Measurements from ENCODE around the gene NAALADL2. TPM values are rescaled to one million over a fixed set of nuclear protein-coding genes. Genes with fewer than 3 reads are reported as not detected.
"Not testable (repeated sequence)": the region's sequence is repeated elsewhere in the genome, so short reads cannot be mapped to it uniquely, and the experiment has no call there.

Gene NAALADL2
- total RNA-seq, 1 donor from 2014 or later = 1.3 TPM

- DNase-seq (ENCODE audit: extremely low read depth, low read depth, low spot score) = no peak
Observed at GRCh38 chr3:175121225-175121624, 262.1 kb downstream of the NAALADL2 start.

- DNase-seq (ENCODE audit: extremely low read depth, low read depth, low spot score) = no peak
Observed at GRCh38 chr3:175127075-175127662, 268.0 kb downstream of the NAALADL2 start.

GRCh38 chr3:175129126-175129525, 270.0 kb downstream of the NAALADL2 start:
- no peak for DNase-seq (ENCODE audit: extremely low read depth, low read depth, low spot score)

DNA sequence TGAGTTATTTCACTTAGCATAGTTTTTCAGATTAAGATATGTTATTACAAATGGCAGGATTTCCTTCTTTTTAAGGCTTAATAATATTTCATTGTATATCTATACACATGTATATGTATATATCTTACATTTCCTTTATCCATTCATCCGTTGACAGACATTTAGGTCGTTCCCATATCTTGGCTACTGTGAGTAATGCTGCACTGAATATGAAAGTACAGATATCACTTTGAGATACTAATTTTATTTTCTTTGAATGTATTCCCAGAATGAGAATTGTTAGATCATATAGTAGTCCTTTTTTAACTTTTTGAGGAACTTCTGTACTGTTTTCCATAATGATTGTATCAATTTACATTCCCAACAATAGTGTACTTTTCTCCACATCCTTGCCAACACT, 270.4 kb downstream of the NAALADL2 start:
- no peak for DNase-seq (ENCODE audit: extremely low read depth, low read depth, low spot score)

- not testable (repeated sequence) for DNase-seq (ENCODE audit: extremely low read depth, low read depth, low spot score)
Observed at GRCh38 chr3:175131866-175132265, 272.7 kb downstream of the NAALADL2 start.

- not testable (repeated sequence) for DNase-seq (ENCODE audit: extremely low read depth, low read depth, low spot score)
Observed at GRCh38 chr3:175132706-175133105, 273.6 kb downstream of the NAALADL2 start.

GRCh38 chr3:175144368-175144767, 285.2 kb downstream of the NAALADL2 start:
- no peak for DNase-seq (ENCODE audit: extremely low read depth, low read depth, low spot score)

DNA sequence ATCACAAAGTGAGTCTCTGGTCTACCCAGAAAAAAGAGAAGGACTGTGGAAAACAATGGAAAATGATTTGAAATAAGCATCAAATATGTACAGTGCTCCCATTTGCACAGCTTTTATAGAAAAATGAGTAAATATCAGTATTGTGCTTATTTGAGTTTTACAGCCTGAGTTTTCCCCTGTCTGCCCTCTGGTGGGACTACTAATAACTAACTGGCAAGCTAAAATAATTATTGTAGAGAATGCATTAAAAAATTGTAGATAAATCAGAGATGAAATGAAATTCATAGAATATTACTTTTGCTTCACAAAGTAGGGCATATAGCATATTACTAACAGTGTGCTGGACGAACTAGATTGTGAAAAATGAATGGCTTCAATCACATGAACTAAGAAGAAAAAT, 287.1 kb downstream of the NAALADL2 start:
- DNase-seq (ENCODE audit: extremely low read depth, low read depth, low spot score) = no peak

DNA sequence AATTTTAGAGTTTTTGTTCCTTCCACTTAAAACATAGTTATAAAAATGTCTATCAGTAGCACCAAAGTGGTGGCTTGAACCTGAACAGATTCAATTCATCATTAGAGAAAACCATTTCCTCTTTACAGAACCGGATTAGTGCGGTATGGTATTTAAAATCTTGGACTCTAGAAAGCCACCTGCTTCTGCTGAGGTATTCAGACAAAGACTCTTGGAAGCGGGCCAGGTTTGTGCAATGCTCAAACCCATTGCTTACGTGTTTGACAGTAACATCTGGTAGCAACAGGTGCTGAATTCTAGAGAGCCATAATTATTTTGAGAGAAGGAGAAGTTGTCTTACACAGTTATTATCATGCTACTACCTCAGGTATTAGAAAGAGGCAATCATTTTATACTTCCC, 290.5 kb downstream of the NAALADL2 start:
- no peak for DNase-seq (ENCODE audit: extremely low read depth, low read depth, low spot score)

- DNase-seq (ENCODE audit: extremely low read depth, low read depth, low spot score) = no peak
Observed at GRCh38 chr3:175150812-175151401, 291.8 kb downstream of the NAALADL2 start.

GRCh38 chr3:175153595-175153994, 294.5 kb downstream of the NAALADL2 start:
- no peak for DNase-seq (ENCODE audit: extremely low read depth, low read depth, low spot score)

DNA sequence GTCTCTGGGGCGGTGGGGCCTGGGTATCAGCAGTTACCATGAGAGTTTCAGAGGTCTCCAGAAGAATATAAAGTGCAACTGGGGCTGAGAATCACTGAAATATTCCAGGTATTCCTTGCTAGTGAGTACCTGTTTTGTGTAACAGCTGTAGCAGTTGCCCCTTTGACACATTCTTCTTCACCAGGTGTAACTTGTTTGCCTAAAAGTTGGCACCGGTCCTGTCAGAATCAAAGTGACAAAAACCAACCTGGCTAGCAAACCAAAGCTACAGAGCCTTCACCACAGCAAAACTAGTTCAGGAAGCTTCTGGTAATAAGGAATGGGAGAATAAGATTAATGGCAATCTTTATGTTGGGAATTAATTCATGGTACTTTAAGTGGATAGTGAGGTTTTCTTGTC, 296.0 kb downstream of the NAALADL2 start:
- no peak for DNase-seq (ENCODE audit: extremely low read depth, low read depth, low spot score)

GRCh38 chr3:175159202-175159601, 300.1 kb downstream of the NAALADL2 start:
- DNase-seq (ENCODE audit: extremely low read depth, low read depth, low spot score) = no peak

- no peak for DNase-seq (ENCODE audit: extremely low read depth, low read depth, low spot score)
Observed at GRCh38 chr3:175161291-175161690, 302.2 kb downstream of the NAALADL2 start.

DNA sequence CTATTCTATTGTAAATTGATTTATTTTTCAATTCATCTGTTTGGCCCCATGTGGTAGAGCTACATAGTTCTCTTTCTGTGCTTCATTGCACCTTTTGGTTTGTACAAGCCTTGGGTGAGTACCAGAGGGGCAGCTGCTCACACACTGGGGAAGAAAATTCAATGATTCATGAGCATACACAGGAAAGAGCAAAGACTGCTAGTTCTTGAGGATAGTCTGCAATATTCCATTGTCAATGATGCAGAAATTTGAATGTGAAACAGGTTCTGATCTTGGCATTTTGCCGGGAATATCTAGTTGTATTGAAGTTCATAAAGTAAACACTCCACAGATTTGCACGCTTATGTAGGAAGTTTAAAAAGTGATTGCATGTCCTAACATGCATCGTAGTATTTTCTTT, 304.6 kb downstream of the NAALADL2 start:
- no peak for DNase-seq (ENCODE audit: extremely low read depth, low read depth, low spot score)

GRCh38 chr3:175173117-175173516, 314.0 kb downstream of the NAALADL2 start:
- not testable (repeated sequence) for DNase-seq (ENCODE audit: extremely low read depth, low read depth, low spot score)

- DNase-seq (ENCODE audit: extremely low read depth, low read depth, low spot score) = no peak
Observed at GRCh38 chr3:175176556-175176955, 317.4 kb downstream of the NAALADL2 start.

- DNase-seq (ENCODE audit: extremely low read depth, low read depth, low spot score) = no peak
Observed at GRCh38 chr3:175179055-175179454, 319.9 kb downstream of the NAALADL2 start.

- no peak for DNase-seq (ENCODE audit: extremely low read depth, low read depth, low spot score)
Observed at GRCh38 chr3:175184392-175184791, 325.3 kb downstream of the NAALADL2 start.

DNA sequence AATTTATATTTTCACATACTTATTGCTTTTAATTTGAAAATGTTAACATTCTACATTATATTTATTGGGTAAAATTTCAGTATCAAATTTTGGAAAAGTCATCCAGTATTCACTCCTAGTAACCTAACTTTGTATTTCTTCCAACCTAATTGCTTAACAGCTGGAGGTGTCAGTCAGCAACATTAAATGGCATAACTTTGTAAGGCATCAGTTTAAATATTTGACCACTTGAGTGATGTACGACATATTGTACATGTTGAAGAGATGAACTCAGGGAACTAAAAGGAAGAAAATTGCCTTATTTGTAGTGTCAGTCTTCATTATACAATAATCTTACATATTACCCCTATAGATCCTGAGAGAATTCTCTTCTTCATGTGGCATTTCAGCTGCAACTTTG, 326.8 kb downstream of the NAALADL2 start:
- no peak for DNase-seq (ENCODE audit: extremely low read depth, low read depth, low spot score)

DNA sequence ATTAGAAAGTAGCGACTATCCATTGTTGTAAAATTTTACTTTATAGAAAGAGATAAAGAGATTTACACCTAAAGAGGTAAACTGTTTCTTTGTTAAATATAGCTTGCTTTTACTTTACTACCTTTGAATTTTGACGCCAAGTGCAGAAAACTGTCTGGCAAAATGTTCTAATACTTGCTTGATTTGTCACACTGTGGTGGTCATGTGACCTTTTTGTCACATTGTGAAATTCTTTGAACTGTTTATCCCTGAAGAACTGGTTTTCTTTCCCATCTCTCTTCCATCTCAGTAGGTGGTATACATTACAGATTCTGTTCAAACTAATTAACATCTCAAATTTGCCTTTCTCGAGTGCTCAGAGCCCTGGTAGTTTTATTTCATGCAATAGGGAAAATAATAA, 327.4 kb downstream of the NAALADL2 start:
- DNase-seq (ENCODE audit: extremely low read depth, low read depth, low spot score) = no peak

DNA sequence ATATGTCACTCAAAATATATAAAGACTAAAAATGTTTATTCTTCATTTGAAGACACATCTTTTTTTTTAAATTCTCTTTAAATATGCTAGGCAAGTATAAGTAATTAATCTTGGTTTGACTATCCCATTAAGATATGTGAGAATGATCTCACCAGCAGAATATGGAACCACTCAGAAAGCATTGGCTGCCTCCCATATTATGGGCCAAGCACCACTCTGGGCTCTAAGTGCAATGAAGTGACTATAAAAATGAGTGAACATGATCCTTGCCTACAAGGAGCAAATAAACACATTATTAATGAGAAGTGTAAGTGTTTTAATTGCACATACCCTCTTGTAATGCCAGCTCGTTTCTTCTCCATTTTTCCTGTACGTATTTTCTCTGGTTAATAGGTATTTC, 328.5 kb downstream of the NAALADL2 start:
- DNase-seq (ENCODE audit: extremely low read depth, low read depth, low spot score) = no peak

GRCh38 chr3:175192536-175192935, 333.4 kb downstream of the NAALADL2 start:
- DNase-seq (ENCODE audit: extremely low read depth, low read depth, low spot score) = no peak
